WTC11 (cell line): Measurements from ENCODE around the gene DNAJC19. TPM values are rescaled to one million over a fixed set of nuclear protein-coding genes. Genes with fewer than 3 reads are reported as not detected.

Source experiments
- CDX4 ChIP-seq: fragments of 250-450 bp; sonication (Bioruptor Pico); IDR thresholded peaks from 2 replicates; pipeline ENCODE4 v1.9.0; 2021; ENCODE audit warnings: moderate library complexity, mild to moderate bottlenecking, inconsistent platforms, borderline replicate concordance
- CREM ChIP-seq: sonication (generic); formaldehyde crosslinking; IDR thresholded peaks from 2 replicates; pipeline ENCODE4 v1.8.1; 2022; ENCODE audit warnings: mild to moderate bottlenecking, missing genetic modification reagents, moderate library complexity
- E2F5 ChIP-seq: sonication (generic); formaldehyde crosslinking; IDR thresholded peaks from 2 replicates; pipeline ENCODE4 v1.8.1; 2022; ENCODE audit warnings: mild to moderate bottlenecking, moderate library complexity, missing genetic modification reagents
- ELF4 ChIP-seq: sonication (generic); formaldehyde crosslinking; IDR thresholded peaks from 2 replicates; pipeline ENCODE4 v1.8.1; 2022; ENCODE audit warnings: low read depth, mild to moderate bottlenecking, moderate library complexity, missing genetic modification reagents
- EMX1 ChIP-seq: fragments of 250-450 bp; sonication (Bioruptor Pico); IDR thresholded peaks from 2 replicates; pipeline ENCODE4 v1.8.0; 2021; ENCODE audit warnings: mild to moderate bottlenecking
- FOXP1 ChIP-seq: sonication (generic); formaldehyde crosslinking; IDR thresholded peaks from 2 replicates; pipeline ENCODE4 v1.8.0; 2022; ENCODE audit warnings: missing genetic modification reagents, mild to moderate bottlenecking, moderate library complexity, borderline replicate concordance
- GABPB1 ChIP-seq: sonication (generic); formaldehyde crosslinking; IDR thresholded peaks from 2 replicates; pipeline ENCODE4 v1.8.1; 2023; ENCODE audit warnings: mild to moderate bottlenecking, missing genetic modification reagents
- KAT7 ChIP-seq: sonication (generic); formaldehyde crosslinking; IDR thresholded peaks from 2 replicates; pipeline ENCODE4 v1.8.1; 2023; ENCODE audit warnings: missing genetic modification reagents, mild to moderate bottlenecking, borderline replicate concordance
- MAX ChIP-seq: sonication (generic); formaldehyde crosslinking; IDR thresholded peaks from 2 replicates; pipeline ENCODE4 v1.8.0; 2022; ENCODE audit warnings: mild to moderate bottlenecking, missing genetic modification reagents
- NFE2L1 ChIP-seq: sonication (generic); formaldehyde crosslinking; IDR thresholded peaks from 2 replicates; pipeline ENCODE4 v1.8.1; 2023; ENCODE audit warnings: missing genetic modification reagents
- NFYB ChIP-seq: sonication (generic); formaldehyde crosslinking; conservative IDR thresholded peaks from 2 replicates; pipeline ENCODE4 v1.8.0; 2022; ENCODE audit warnings: low read depth, missing genetic modification reagents
- RELA ChIP-seq: sonication (generic); formaldehyde crosslinking; IDR thresholded peaks from 2 replicates; pipeline ENCODE4 v1.8.1; 2022; ENCODE audit warnings: missing genetic modification reagents, mild to moderate bottlenecking, borderline replicate concordance
- RORB ChIP-seq: fragments of 250-450 bp; sonication (Bioruptor Pico); IDR thresholded peaks from 2 replicates; pipeline ENCODE4 v1.9.0; 2021; ENCODE audit warnings: mild to moderate bottlenecking
- SMAD3 ChIP-seq: sonication (generic); formaldehyde crosslinking; IDR thresholded peaks from 2 replicates; pipeline ENCODE4 v1.8.0; 2022; ENCODE audit warnings: missing genetic modification reagents, mild to moderate bottlenecking, borderline replicate concordance
- TEAD1 ChIP-seq: sonication (generic); formaldehyde crosslinking; IDR thresholded peaks from 2 replicates; pipeline ENCODE4 v1.8.0; 2022; ENCODE audit warnings: mild to moderate bottlenecking, missing genetic modification reagents
- USF1 ChIP-seq: sonication (generic); formaldehyde crosslinking; IDR thresholded peaks from 2 replicates; pipeline ENCODE4 v1.8.0; 2022; ENCODE audit warnings: mild to moderate bottlenecking, missing genetic modification reagents
- ZBTB43 ChIP-seq: sonication (generic); formaldehyde crosslinking; IDR thresholded peaks from 2 replicates; pipeline ENCODE4 v1.8.1; 2023; ENCODE audit warnings: mild to moderate bottlenecking, missing genetic modification reagents
- total RNA-seq: library from RNA; stranded (reverse); gene quantifications from 3 replicates; pipeline ENCODE4 v1.2.3, GENCODE V29; 2021
- TF ChIP-seq, protein P1 (sequence below): sonication (generic); formaldehyde crosslinking; IDR thresholded peaks from 2 replicates; pipeline ENCODE4 v1.8.0; 2022; ENCODE audit warnings: mild to moderate bottlenecking, missing genetic modification reagents
- TF ChIP-seq, protein P2 (sequence below): sonication (generic); formaldehyde crosslinking; IDR thresholded peaks from 2 replicates; pipeline ENCODE4 v1.8.1; 2022; ENCODE audit warnings: low read depth, mild to moderate bottlenecking, moderate library complexity, missing genetic modification reagents, borderline replicate concordance
- TF ChIP-seq, protein P3 (sequence below): sonication (generic); formaldehyde crosslinking; IDR thresholded peaks from 2 replicates; pipeline ENCODE4 v1.8.1; 2023; ENCODE audit warnings: mild to moderate bottlenecking, missing genetic modification reagents, borderline replicate concordance

DNAJC19 gene
- total RNA-seq, 1 experiment from 2014 or later = 65.7 TPM

DNA sequence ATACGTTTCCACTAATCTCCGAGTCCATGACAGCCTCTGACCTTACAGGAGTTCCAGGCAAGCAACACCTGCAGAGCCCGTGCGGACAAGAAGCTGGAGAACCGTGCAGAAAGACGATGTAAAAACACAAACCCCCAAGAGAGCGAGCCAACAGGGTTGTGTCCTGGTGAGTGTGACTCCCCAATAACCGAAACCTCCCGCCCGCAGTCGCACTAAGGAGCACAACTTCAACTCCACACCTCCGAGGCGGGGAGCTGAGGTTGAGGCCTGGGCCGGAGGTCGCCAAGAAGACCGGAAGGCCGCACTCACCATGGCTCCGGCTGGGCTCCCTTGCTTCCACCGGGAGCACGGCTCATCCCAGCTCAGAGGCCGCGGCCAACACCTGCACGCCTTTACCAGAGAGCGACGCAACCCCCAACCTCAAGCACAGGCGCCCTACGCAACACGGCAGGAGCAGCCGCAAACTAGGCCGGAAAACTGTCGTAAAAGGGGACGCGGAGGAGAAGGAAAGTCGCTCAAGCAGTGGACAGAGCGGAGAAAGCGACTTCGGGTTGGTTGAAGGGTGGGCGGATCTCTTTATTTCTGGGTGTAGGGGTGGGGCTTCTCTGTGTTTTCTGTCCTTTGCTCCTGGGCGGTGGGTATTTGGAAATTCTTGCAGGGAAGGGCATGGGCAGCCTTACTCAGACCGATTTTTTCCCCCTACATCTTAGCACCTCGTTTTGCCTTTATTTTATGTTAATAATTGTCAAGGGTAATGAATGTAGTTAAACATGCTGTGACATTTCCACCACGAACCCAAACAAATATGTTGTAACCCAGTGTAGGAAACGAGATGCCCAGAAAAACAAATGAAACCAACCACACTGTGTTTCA is at the start of gene DNAJC19 (continued):
- TF ChIP-seq, protein P1, sequence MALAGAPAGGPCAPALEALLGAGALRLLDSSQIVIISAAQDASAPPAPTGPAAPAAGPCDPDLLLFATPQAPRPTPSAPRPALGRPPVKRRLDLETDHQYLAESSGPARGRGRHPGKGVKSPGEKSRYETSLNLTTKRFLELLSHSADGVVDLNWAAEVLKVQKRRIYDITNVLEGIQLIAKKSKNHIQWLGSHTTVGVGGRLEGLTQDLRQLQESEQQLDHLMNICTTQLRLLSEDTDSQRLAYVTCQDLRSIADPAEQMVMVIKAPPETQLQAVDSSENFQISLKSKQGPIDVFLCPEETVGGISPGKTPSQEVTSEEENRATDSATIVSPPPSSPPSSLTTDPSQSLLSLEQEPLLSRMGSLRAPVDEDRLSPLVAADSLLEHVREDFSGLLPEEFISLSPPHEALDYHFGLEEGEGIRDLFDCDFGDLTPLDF (CRISPR knock-in tag) = no peak
- TF ChIP-seq ZBTB43 (CRISPR knock-in tag) = 0 out of 2 replicates have a peak, but pooled peaks have one; percentile 29
- TF ChIP-seq KAT7 (CRISPR knock-in tag) = no peak
- TF ChIP-seq, protein P2, sequence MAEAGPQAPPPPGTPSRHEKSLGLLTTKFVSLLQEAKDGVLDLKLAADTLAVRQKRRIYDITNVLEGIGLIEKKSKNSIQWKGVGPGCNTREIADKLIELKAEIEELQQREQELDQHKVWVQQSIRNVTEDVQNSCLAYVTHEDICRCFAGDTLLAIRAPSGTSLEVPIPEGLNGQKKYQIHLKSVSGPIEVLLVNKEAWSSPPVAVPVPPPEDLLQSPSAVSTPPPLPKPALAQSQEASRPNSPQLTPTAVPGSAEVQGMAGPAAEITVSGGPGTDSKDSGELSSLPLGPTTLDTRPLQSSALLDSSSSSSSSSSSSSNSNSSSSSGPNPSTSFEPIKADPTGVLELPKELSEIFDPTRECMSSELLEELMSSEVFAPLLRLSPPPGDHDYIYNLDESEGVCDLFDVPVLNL (CRISPR knock-in tag) = no peak
- peak; percentile 78 for TF ChIP-seq TEAD1 (CRISPR knock-in tag)
- 0 out of 2 replicates have a peak, but pooled peaks have one; percentile 14 for TF ChIP-seq USF1 (CRISPR knock-in tag)
- peak; percentile 90; the same call in 1 of the 2 replicates for TF ChIP-seq FOXP1 (CRISPR knock-in tag)
- TF ChIP-seq RORB (CRISPR knock-in tag) = no peak
- TF ChIP-seq MAX = peak; percentile 88
- no peak for TF ChIP-seq E2F5 (CRISPR knock-in tag)
- no peak for TF ChIP-seq CDX4
- TF ChIP-seq EMX1 (CRISPR knock-in tag) = no peak
- TF ChIP-seq CREM (CRISPR knock-in tag) = peak; percentile 61; the same call in 1 of the 2 replicates
- TF ChIP-seq ELF4 (CRISPR knock-in tag) = no peak
- TF ChIP-seq, protein P3, sequence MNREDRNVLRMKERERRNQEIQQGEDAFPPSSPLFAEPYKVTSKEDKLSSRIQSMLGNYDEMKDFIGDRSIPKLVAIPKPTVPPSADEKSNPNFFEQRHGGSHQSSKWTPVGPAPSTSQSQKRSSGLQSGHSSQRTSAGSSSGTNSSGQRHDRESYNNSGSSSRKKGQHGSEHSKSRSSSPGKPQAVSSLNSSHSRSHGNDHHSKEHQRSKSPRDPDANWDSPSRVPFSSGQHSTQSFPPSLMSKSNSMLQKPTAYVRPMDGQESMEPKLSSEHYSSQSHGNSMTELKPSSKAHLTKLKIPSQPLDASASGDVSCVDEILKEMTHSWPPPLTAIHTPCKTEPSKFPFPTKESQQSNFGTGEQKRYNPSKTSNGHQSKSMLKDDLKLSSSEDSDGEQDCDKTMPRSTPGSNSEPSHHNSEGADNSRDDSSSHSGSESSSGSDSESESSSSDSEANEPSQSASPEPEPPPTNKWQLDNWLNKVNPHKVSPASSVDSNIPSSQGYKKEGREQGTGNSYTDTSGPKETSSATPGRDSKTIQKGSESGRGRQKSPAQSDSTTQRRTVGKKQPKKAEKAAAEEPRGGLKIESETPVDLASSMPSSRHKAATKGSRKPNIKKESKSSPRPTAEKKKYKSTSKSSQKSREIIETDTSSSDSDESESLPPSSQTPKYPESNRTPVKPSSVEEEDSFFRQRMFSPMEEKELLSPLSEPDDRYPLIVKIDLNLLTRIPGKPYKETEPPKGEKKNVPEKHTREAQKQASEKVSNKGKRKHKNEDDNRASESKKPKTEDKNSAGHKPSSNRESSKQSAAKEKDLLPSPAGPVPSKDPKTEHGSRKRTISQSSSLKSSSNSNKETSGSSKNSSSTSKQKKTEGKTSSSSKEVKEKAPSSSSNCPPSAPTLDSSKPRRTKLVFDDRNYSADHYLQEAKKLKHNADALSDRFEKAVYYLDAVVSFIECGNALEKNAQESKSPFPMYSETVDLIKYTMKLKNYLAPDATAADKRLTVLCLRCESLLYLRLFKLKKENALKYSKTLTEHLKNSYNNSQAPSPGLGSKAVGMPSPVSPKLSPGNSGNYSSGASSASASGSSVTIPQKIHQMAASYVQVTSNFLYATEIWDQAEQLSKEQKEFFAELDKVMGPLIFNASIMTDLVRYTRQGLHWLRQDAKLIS (CRISPR knock-in tag) = 0 out of 2 replicates have a peak, but pooled peaks have one; percentile 29
- peak; percentile 79; the same call in 1 of the 2 replicates for TF ChIP-seq NFE2L1
- TF ChIP-seq SMAD3 (CRISPR knock-in tag) = peak; percentile 75
- TF ChIP-seq NFYB (CRISPR knock-in tag) = no peak
- TF ChIP-seq GABPB1 (CRISPR knock-in tag) = peak; percentile 89
- no peak for TF ChIP-seq RELA (CRISPR knock-in tag)
